SK-N-SH (cell line): ENCODE results near the gene AUTS2. TPM values are rescaled to one million over a fixed set of nuclear protein-coding genes. Genes with fewer than 3 reads are reported as not detected.

Experiments
- CTCF ChIA-PET: fragments of 300-600, 350-600 bp; formaldehyde crosslinking; extraction: SDS; loops from one replicate; lab custom pipeline; 2021; lab: Yijun Ruan, JAX
- POLR2A ChIA-PET: fragments of 350-600 bp; sonication (Branson Sonifier 250); formaldehyde crosslinking; extraction: SDS; loops from one replicate; lab custom pipeline; 2020; ENCODE audit warnings: antibody characterized with exemption, inconsistent platforms; lab: Yijun Ruan, JAX
- DNase-seq: peaks from one replicate; pipeline ENCODE4 v3.0.0; 2012
- H2AFZ ChIP-seq: fragments of 200-600 bp; sonication (generic); 2 replicates; pipeline ENCODE4 v1.8.1; 2016; ENCODE audit warnings: antibody characterized with exemption, mild to moderate bottlenecking, low read depth
- H3F3A ChIP-seq: fragments of 200-600 bp; sonication (generic); replicated peaks from 2 replicates; pipeline ENCODE3; 2016; ENCODE audit warnings: antibody characterized with exemption, mild to moderate bottlenecking; ENCODE audit not compliant: insufficient read depth
- H3K27ac ChIP-seq, 2 experiments: fragments of 200-500 bp in 1 of 2; fragments of 200-600 bp in 1 of 2; sonication (Bioruptor generic) in 1 of 2; sonication (generic), shearing (Covaris generic) in 1 of 2; 2 replicates each; pipeline versions ENCODE4 v1.5.1 to v1.6.1; 2014 to 2016; ENCODE audit warnings: low read depth in 2 of 2, inconsistent platforms in 1 of 2, low read length in 1 of 2, mild to moderate bottlenecking in 1 of 2, mixed read lengths in 1 of 2
- H3K27me3 ChIP-seq: fragments of 200-600 bp; sonication (generic), shearing (Covaris generic); 2 replicates; pipeline ENCODE4 v1.6.1; 2016; ENCODE audit warnings: mixed run types; ENCODE audit not compliant: insufficient read depth
- H3K36me3 ChIP-seq, 2 experiments: fragments of 200-500 bp in 1 of 2; fragments of 200-600 bp in 1 of 2; sonication (Bioruptor generic) in 1 of 2; sonication (generic) in 1 of 2; replicated peaks in 1 of 2; 2 replicates each; pipeline versions ENCODE3 to v1.5.1; 2014 to 2016; ENCODE audit warnings: low read length in 1 of 2, mild to moderate bottlenecking in 1 of 2; ENCODE audit not compliant: insufficient read depth in 2 of 2, control insufficient read depth in 1 of 2
- H3K4me1 ChIP-seq, 2 experiments: fragments of 200-500 bp in 1 of 2; fragments of 200-600 bp in 1 of 2; sonication (Bioruptor generic) in 1 of 2; sonication (generic), shearing (Covaris generic) in 1 of 2; 2 replicates each; pipeline versions ENCODE4 v1.5.1 to v1.6.1; 2014 to 2016; ENCODE audit warnings: low read depth in 1 of 2, low read length in 1 of 2, mixed run types in 1 of 2; ENCODE audit not compliant: insufficient read depth in 2 of 2, control insufficient read depth in 1 of 2
- H3K4me2 ChIP-seq: fragments of 200-600 bp; sonication (generic), shearing (Covaris generic); 2 replicates; pipeline ENCODE4 v1.6.1; 2017; ENCODE audit warnings: mixed run types
- H3K4me3 ChIP-seq, 2 experiments: fragments of 200-500 bp in 1 of 2; fragments of 200-600 bp in 1 of 2; sonication (Bioruptor generic) in 1 of 2; sonication (generic), shearing (Covaris generic) in 1 of 2; 2 replicates each; pipeline versions ENCODE4 v1.5.1 to v1.8.1; 2014 to 2016; ENCODE audit warnings: low read depth in 2 of 2, inconsistent platforms in 1 of 2, low read length in 1 of 2, mild to moderate bottlenecking in 1 of 2, mixed read lengths in 1 of 2, moderate library complexity in 1 of 2
- H3K79me2 ChIP-seq: fragments of 200-600 bp; sonication (generic); 2 replicates; pipeline ENCODE4 v1.8.1; 2017; ENCODE audit warnings: mild to moderate bottlenecking; ENCODE audit not compliant: insufficient read depth
- H3K9ac ChIP-seq: fragments of 200-600 bp; sonication (generic); 2 replicates; pipeline ENCODE4 v1.6.1; 2017; ENCODE audit warnings: mixed run types
- H3K9me2 ChIP-seq: fragments of 200-600 bp; sonication (generic); 2 replicates; pipeline ENCODE4 v1.6.1; 2017; ENCODE audit warnings: mixed run types
- H3K9me3 ChIP-seq: fragments of 200-600 bp; sonication (generic); 2 replicates; pipeline ENCODE4 v1.6.1; 2017; ENCODE audit warnings: mixed run types, mild to moderate bottlenecking, moderate library complexity
- H4K20me1 ChIP-seq: fragments of 200-600 bp; sonication (generic); 2 replicates; pipeline ENCODE4 v1.6.1; 2017; ENCODE audit warnings: mild to moderate bottlenecking, mixed run types; ENCODE audit not compliant: insufficient read depth
- CTCF ChIP-seq: fragments of 200-600 bp; sonication (generic); IDR thresholded peaks from 2 replicates; pipeline ENCODE4 v1.6.1; 2017; ENCODE audit warnings: antibody characterized with exemption, mild to moderate bottlenecking, moderate library complexity
- EP300 ChIP-seq, 2 experiments: IDR thresholded peaks; 2 replicates each; pipeline versions ENCODE4 v1.4.0 to v1.6.1; 2012; ENCODE audit warnings: borderline replicate concordance in 1 of 2, low read depth in 1 of 2, low read length in 1 of 2
- EZH2phosphoT487 ChIP-seq: fragments of 200-600 bp; sonication (generic); IDR thresholded peaks from 2 replicates; pipeline ENCODE4 v1.6.1; 2017; ENCODE audit warnings: low read depth, mixed run types, mild to moderate bottlenecking, antibody characterized with exemption, moderate library complexity, borderline replicate concordance
- FOSL2 ChIP-seq: IDR thresholded peaks from 2 replicates; pipeline ENCODE4 v1.4.0; 2012; ENCODE audit warnings: low read depth, mild to moderate bottlenecking, moderate library complexity, borderline replicate concordance
- FOXJ3 ChIP-seq: sonication (generic); formaldehyde crosslinking; IDR thresholded peaks from 2 replicates; pipeline ENCODE4 v1.5.1; 2020; ENCODE audit warnings: mild to moderate bottlenecking, missing genetic modification reagents
- FOXM1 ChIP-seq: IDR thresholded peaks from 2 replicates; pipeline ENCODE4 v1.4.0; 2012; ENCODE audit warnings: low read depth, mild to moderate bottlenecking
- GABPA ChIP-seq: IDR thresholded peaks from 2 replicates; pipeline ENCODE4 v1.4.0; 2012; ENCODE audit warnings: low read depth, mild to moderate bottlenecking
- IRF3 ChIP-seq: fragments of 150-350 bp; IDR thresholded peaks from 2 replicates; pipeline ENCODE4 v1.6.1; 2016; ENCODE audit warnings: mild to moderate bottlenecking, low read depth, low read length
- JUND ChIP-seq: IDR thresholded peaks from 2 replicates; pipeline ENCODE4 v1.4.0; 2012
- MAX ChIP-seq: IDR thresholded peaks from 2 replicates; pipeline ENCODE4 v1.4.0; 2012; ENCODE audit warnings: low read depth
- NFIC ChIP-seq: IDR thresholded peaks from 2 replicates; pipeline ENCODE4 v1.4.0; 2012; ENCODE audit warnings: borderline replicate concordance
- NRF1 ChIP-seq: IDR thresholded peaks from 2 replicates; pipeline ENCODE4 v1.6.1; 2012; ENCODE audit warnings: low read depth, mild to moderate bottlenecking, low read length
- RAD21 ChIP-seq: IDR thresholded peaks from 2 replicates; pipeline ENCODE4 v1.6.1; 2012; ENCODE audit warnings: mild to moderate bottlenecking, low read length
- RCOR1 ChIP-seq: fragments of 150-350 bp; IDR thresholded peaks from 2 replicates; pipeline ENCODE4 v1.6.1; 2017; ENCODE audit warnings: antibody characterized with exemption, low read length
- RFX5 ChIP-seq: IDR thresholded peaks from 2 replicates; pipeline ENCODE4 v1.6.1; 2012; ENCODE audit warnings: mild to moderate bottlenecking, improper control_type of control experiment, low read length
- RXRA ChIP-seq: IDR thresholded peaks from 2 replicates; pipeline ENCODE4 v1.4.0; 2012; ENCODE audit warnings: low read depth, mild to moderate bottlenecking, borderline replicate concordance
- SIN3A ChIP-seq: IDR thresholded peaks from 2 replicates; pipeline ENCODE4 v1.6.1; 2012; ENCODE audit warnings: low read depth, mild to moderate bottlenecking, low read length, moderate library complexity, borderline replicate concordance
- TAF1 ChIP-seq: IDR thresholded peaks from 2 replicates; pipeline ENCODE4 v1.6.1; 2012; ENCODE audit warnings: low read depth, mild to moderate bottlenecking, low read length, moderate library complexity, borderline replicate concordance
- WGBS: methylation state at CpG from one replicate; pipeline ENCODE4 v1.1.6; 2017; ENCODE audit warnings: low lambda C conversion rate; 5-methylcytosine and 5-hydroxymethylcytosine counted together
- polyA plus RNA-seq, 3 experiments: library from polyadenylated mRNA; depleted of rRNA; stranded (reverse); fragments of >200 nt; gene quantifications; 2 replicates each; pipeline ENCODE4 v1.2.3, GENCODE V29; 2012
- TF ChIP-seq, protein P1 (sequence below): fragments of 150-350 bp; IDR thresholded peaks from 2 replicates; pipeline ENCODE4 v1.6.1; 2017; ENCODE audit warnings: antibody characterized with exemption, low read length, low read depth, borderline replicate concordance

Gene AUTS2
- polyA plus RNA-seq, 1 of the 3 experiments (the other 2 are of a cell fraction), result 15.6 TPM

GRCh38 chr7:70210200-70210935 is 612.1 kb downstream of the AUTS2 start (continued):
- TF ChIP-seq EP300 (IDR thresholded peaks at IDR 0.05; ENCODE audit: borderline replicate concordance in 1 of 2, low read depth in 1 of 2, low read length in 1 of 2), result peak; percentile 67 to 92; a peak in 3 of 4 replicates
- TF ChIP-seq RCOR1, result peak; percentile 97
- TF ChIP-seq NFIC, result no peak
- TF ChIP-seq RXRA, result no peak
- no peak for TF ChIP-seq TAF1
- TF ChIP-seq SIN3A, result no peak
- TF ChIP-seq GABPA, result no peak
- peak; percentile 76 for TF ChIP-seq FOXM1
- TF ChIP-seq MAX, result no peak
- 0 out of 2 replicates have a peak, but pooled peaks have one; percentile 14 for TF ChIP-seq IRF3
- TF ChIP-seq RFX5, result no peak

GRCh38 chr7:70210936-70211310 is 612.6 kb downstream of the AUTS2 start:
- 92% methylated on average over 6 of the region's 6 CpGs for WGBS
- no peaks in the 10 kb centered on the region for H4K20me1 ChIP-seq
- TF ChIP-seq RXRA, result no peak
- TF ChIP-seq IRF3, result no peak
- TF ChIP-seq FOSL2, result no peak
- TF ChIP-seq JUND, result no peak
- TF ChIP-seq CTCF, result no peak
- no peak for TF ChIP-seq NFIC
- TF ChIP-seq FOXJ3 (CRISPR knock-in tag), result no peak
- TF ChIP-seq TAF1, result no peak
- TF ChIP-seq NRF1, result no peak
- no peak for TF ChIP-seq RAD21
- TF ChIP-seq, protein P1, sequence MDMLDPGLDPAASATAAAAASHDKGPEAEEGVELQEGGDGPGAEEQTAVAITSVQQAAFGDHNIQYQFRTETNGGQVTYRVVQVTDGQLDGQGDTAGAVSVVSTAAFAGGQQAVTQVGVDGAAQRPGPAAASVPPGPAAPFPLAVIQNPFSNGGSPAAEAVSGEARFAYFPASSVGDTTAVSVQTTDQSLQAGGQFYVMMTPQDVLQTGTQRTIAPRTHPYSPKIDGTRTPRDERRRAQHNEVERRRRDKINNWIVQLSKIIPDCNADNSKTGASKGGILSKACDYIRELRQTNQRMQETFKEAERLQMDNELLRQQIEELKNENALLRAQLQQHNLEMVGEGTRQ, result no peak
- no peak for TF ChIP-seq EZH2phosphoT487
- TF ChIP-seq, all 33 proteins: peak for 0

More at GRCh38 chr7:70210936-70211310, 612.6 kb downstream of the AUTS2 start:
- Histone ChIP-seq H3K79me2 (no peaks in the 10 kb centered on the region), H3K9me2 (no peaks in the 10 kb centered on the region), H3K36me3 (no peaks in the 10 kb centered on the region), H3K9me3 (no peaks in the 10 kb centered on the region), H2AFZ (no peak overlapping the region), H3K4me2 (peak overlapping the region; percentile 58), H3K4me3 (no peak overlapping the region), H3K27ac (peak overlapping the region; percentile 58 to 65; a peak in 3 of 4 replicates), H3K4me1 (peaks cover 19 to 28% of the 10 kb centered on the region in 2 experiments), H3K27me3 (no peaks in the 10 kb centered on the region), H3K9ac (no peak overlapping the region), H3F3A (peaks cover 25% of the 10 kb centered on the region)
- CTCF ChIA-PET, result interaction anchor here (1.1 to 1.7 kb wide), 3 partner anchors 10 to 295 kb away, joined by 5 to 7 read pairs (median 6); no protein-coding TSS in a partner anchor
- DNase-seq, result no peak
- POLR2A ChIA-PET, result no interaction called here
